Endothelial cell (in vitro differentiated cells): ENCODE results near the gene SYNDIG1L. TPM values are rescaled to one million over a fixed set of nuclear protein-coding genes. Genes with fewer than 3 reads are reported as not detected.

Experiments used
- DNase-seq: peaks from one replicate; pipeline ENCODE4 v3.0.0; 2021; ENCODE audit warnings: low spot score
- H3K27ac Mint-ChIP-seq: one replicate; pipeline ENCODE4 v1.8.0; 2021; ENCODE audit warnings: mixed read lengths, inconsistent platforms; ENCODE audit not compliant: unreplicated experiment
- H3K27me3 Mint-ChIP-seq: one replicate; pipeline ENCODE4 v1.8.0; 2021; ENCODE audit warnings: mild to moderate bottlenecking, moderate library complexity, mixed read lengths, inconsistent platforms; ENCODE audit not compliant: unreplicated experiment
- H3K36me3 Mint-ChIP-seq: one replicate; pipeline ENCODE4 v1.8.0; 2021; ENCODE audit warnings: mild to moderate bottlenecking, low read depth, mixed read lengths, inconsistent platforms; ENCODE audit not compliant: unreplicated experiment
- H3K4me1 Mint-ChIP-seq: one replicate; pipeline ENCODE4 v1.8.0; 2021; ENCODE audit warnings: mild to moderate bottlenecking, mixed read lengths, inconsistent platforms; ENCODE audit not compliant: unreplicated experiment
- H3K4me3 Mint-ChIP-seq: one replicate; pipeline ENCODE4 v1.8.0; 2021; ENCODE audit warnings: mild to moderate bottlenecking, mixed read lengths, inconsistent platforms; ENCODE audit not compliant: unreplicated experiment
- H3K9me3 Mint-ChIP-seq: one replicate; pipeline ENCODE4 v1.8.0; 2021; ENCODE audit warnings: mixed read lengths, inconsistent platforms; ENCODE audit not compliant: unreplicated experiment
- total RNA-seq: library from RNA; stranded (reverse); fragmentation: NEBNext Ultra II Directional; extraction: Animal tissue kit (Norgen Biotek cat#: 25700); gene quantifications from one replicate; pipeline ENCODE4 v1.2.1, GENCODE V29; 2021; ENCODE audit not compliant: unreplicated experiment
- TF ChIP-seq, protein P1 (sequence below): fragments of 200-600 bp; sonication (generic); IDR thresholded peaks from one replicate; pipeline ENCODE4 v1.5.0; 2021; ENCODE audit warnings: antibody characterized with exemption; ENCODE audit not compliant: unreplicated experiment

SYNDIG1L gene
- total RNA-seq, 1 donor from 2014 or later: 1.1 TPM

GRCh38 chr14:74377976-74378690, 47.9 kb downstream of the SYNDIG1L start:
- Mint-ChIP-seq H3K27me3 (peaks cover 4% of the 10 kb centered on the region), H3K4me3 (no peak overlapping the region), H3K36me3 (no peaks in the 10 kb centered on the region), H3K27ac (no peak overlapping the region), H3K9me3 (no peaks in the 10 kb centered on the region), H3K4me1 (peaks cover 3% of the 10 kb centered on the region)
- DNase-seq: no peak
- TF ChIP-seq, protein P1, sequence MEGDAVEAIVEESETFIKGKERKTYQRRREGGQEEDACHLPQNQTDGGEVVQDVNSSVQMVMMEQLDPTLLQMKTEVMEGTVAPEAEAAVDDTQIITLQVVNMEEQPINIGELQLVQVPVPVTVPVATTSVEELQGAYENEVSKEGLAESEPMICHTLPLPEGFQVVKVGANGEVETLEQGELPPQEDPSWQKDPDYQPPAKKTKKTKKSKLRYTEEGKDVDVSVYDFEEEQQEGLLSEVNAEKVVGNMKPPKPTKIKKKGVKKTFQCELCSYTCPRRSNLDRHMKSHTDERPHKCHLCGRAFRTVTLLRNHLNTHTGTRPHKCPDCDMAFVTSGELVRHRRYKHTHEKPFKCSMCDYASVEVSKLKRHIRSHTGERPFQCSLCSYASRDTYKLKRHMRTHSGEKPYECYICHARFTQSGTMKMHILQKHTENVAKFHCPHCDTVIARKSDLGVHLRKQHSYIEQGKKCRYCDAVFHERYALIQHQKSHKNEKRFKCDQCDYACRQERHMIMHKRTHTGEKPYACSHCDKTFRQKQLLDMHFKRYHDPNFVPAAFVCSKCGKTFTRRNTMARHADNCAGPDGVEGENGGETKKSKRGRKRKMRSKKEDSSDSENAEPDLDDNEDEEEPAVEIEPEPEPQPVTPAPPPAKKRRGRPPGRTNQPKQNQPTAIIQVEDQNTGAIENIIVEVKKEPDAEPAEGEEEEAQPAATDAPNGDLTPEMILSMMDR: no peak

GRCh38 chr14:74368441-74368840, 57.6 kb downstream of the SYNDIG1L start:
- no peak overlapping the region for H3K4me3 Mint-ChIP-seq
- no peaks in the 10 kb centered on the region for H3K9me3 Mint-ChIP-seq
- no peak overlapping the region for H3K27ac Mint-ChIP-seq
- peaks cover 13% of the 10 kb centered on the region for H3K4me1 Mint-ChIP-seq
- no peak for DNase-seq
- no peaks in the 10 kb centered on the region for H3K36me3 Mint-ChIP-seq
- peaks cover 8% of the 10 kb centered on the region for H3K27me3 Mint-ChIP-seq
- TF ChIP-seq, protein P1: no peak

DNA sequence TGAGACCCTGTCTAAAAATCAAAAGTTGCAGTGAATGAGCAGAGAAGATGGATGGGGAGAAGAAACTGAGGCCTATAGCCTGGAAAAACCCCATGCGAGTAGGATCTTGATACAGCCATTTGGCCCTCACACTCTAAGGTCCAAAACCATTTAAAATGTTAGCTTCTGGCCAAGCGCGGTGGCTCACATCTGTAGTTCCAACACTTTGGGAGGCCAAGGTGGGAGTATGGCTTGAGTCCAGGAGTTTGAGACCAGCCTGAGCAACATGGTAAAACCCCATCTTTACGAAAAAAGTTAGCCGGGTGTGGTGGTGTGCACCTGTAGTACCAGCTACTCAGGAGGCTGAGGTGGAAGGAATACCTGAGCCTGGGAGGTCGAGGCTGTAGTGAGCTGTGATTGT, 58.0 kb downstream of the SYNDIG1L start:
- TF ChIP-seq, protein P1: no peak
- Mint-ChIP-seq H3K27me3 (peaks cover 8% of the 10 kb centered on the region), H3K4me3 (no peak overlapping the region), H3K36me3 (no peaks in the 10 kb centered on the region), H3K9me3 (no peaks in the 10 kb centered on the region), H3K27ac (no peak overlapping the region), H3K4me1 (peaks cover 13% of the 10 kb centered on the region)
- no peak for DNase-seq

GRCh38 chr14:74364271-74364880, 61.6 kb downstream of the SYNDIG1L start:
- no peaks in the 10 kb centered on the region for H3K9me3 Mint-ChIP-seq
- H3K36me3 Mint-ChIP-seq: peaks cover under 1% of the 10 kb centered on the region
- TF ChIP-seq, protein P1: no peak
- H3K27me3 Mint-ChIP-seq: peaks cover 4% of the 10 kb centered on the region
- no peak overlapping the region for H3K27ac Mint-ChIP-seq
- no peak overlapping the region for H3K4me3 Mint-ChIP-seq
- DNase-seq: no peak
- peaks cover 5% of the 10 kb centered on the region for H3K4me1 Mint-ChIP-seq

DNA sequence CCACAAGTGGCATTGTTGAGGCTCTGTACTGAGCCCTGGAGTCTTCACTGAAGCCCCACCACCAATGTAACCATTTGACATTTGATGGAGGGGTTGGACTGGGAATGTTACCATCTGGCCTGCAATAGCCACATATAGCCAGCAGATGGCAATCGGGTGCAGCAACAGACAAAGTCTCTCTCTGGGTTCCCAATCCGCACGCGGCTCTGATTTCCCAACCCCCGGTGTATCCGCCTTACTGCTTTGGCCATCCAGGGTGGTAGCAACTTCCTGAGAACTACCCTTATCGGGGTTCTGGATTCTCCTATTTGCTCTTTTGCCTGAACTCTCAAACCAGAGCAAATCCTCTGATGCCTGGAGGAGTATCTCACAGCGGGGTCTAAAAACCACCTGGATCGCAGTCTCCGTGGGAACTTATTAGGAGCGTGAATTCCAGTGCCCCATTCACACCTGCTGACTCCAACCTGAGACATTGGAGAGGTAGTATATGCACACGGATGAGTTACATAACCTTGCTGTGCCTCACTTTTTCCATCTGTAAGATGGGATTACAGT, 63.6 kb downstream of the SYNDIG1L start:
- Mint-ChIP-seq H3K27ac (no peak overlapping the region), H3K4me3 (no peak overlapping the region), H3K9me3 (no peaks in the 10 kb centered on the region), H3K36me3 (peaks cover 6% of the 10 kb centered on the region), H3K4me1 (peaks cover 2% of the 10 kb centered on the region), H3K27me3 (peaks cover 3% of the 10 kb centered on the region)
- DNase-seq: peak; percentile 85
- TF ChIP-seq, protein P1: peak; percentile 97
